Measurements from ENCODE around the gene PRELP.

The PRELP gene

DNA sequence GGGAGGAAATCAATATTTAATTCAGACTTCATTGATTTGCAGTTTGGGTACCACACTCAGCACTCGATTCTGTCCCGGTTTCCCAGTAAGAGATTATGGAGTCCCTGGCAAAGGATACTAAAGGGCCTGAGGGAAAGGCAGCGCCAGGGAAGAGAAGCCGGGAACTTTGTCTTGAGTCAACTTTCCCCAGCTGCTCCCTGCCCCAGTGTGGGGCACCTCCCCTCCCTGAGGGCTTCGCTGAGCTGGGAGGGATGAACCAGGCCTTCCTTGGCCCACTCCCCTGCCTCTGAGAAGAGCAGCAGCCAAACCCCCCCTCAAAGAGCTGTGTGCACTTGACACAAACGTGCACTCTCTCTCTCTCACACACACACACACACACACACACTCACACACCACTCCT is 51.0 kb downstream of the PRELP start:
- no peak for DNase-seq

DNA sequence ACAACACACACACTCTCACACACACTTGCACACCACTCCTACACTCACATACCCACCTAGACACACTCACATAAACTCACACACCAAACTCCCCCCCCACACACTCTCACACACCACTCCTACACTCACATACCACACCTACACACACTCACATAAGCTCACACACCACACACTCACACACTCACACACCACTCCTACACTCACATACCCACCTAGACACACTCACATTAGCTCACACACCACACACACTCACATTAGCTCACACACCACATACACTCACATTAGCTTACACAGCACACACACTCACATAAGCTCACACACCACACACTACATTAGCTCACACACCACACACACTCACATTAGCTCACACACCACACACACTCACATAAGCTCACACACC is 51.4 kb downstream of the PRELP start:
- DNase-seq = no peak

DNA sequence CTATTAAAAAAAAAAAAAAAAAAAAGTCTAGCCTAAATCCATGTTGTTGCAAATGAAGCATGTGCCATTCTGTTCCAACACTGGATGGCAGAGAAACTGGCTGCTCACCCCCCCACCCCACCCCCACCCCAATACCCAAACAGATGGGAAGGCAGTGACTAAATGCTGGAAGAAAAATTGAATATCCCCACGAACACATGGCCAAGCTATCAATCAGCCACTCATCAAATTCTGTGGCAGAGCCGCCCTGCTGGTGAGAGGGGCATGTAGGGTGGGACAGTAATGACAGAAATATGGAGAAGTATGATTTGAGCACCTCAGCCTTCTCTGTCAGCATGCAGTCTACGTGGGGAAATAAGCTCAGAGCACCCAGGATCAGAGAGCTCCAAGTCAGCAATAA is 52.5 kb downstream of the PRELP start:
- DNase-seq = no peak

DNA sequence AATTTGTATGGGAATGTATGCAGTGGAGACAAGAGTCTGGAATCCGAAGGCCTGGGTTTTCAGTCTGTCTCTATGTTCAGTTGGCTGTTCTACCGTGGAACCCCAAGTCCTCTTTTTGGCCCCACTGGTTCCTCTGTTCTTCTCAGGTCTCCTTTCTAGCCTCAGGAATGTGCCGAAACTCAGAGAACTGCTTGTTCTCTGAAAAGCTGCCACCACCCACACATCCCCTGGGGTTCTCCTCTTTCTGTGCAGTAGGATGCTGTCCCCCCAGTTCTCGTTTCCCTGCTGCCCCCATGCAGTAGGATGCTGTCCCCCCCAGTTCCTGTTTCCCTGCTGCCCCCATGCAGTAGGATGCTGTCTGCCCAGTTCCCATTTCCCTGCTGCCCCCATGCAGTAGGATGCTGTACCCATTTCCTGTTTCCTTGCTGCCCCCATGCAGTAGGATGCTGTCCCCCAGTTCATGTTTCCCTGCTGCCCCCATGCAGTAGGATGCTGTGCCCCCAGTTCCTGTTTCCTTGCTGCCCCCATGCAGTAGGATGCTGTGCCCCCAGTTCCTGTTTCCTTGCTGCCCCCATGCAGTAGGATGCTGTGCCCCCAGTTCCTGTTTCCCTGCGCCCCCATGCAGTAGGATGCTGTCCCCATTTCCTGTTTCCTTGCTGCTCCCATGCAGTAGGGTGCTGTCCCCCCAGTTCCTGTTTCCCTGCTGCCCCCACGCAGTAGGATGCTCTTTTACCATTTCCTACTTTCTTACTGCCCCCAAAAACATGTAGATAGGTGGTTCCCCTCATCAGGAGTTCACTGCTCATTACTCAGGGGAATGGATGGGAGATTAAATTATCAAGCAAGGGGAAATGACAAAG is 53.6 kb downstream of the PRELP start:
- no peak for DNase-seq

DNA sequence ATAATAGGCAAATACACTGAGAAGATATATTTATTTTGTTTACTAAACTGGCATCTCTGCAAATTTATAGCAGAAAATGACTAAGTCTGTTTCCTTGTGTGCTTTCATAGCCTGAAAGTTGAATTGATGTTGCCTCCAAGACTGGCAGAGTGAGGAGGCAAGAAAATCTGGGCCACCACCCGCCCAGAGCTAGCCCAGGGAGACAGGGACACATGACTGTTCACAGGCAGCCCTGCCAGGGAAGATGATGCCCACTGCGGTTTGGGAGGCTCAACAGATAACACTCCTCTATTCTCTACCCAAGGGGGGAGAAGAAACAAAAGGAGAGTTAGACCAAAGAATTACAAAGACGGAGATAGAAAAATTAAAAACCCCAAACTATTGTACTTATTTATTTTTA is 55.5 kb downstream of the PRELP start:
- no peak for DNase-seq

DNA sequence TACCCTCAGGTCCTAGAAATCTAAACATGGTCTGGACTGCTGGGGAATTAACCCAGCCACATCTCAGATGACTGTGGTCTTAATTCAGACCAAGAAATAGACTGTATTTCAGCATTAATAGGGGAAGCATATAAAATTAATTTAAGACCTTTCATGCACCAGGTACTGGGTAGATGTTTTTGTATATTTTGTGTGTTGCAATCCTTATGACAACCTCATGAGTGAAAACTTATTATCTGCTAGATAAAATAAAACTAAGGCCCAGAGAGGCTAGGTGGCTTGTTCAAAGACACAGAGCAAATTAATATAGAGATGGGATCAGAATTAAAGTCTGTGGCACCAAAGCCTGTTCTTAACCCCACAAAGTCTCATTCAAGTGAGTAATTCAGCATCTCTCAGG is 58.4 kb downstream of the PRELP start:
- no peak for DNase-seq

DNA sequence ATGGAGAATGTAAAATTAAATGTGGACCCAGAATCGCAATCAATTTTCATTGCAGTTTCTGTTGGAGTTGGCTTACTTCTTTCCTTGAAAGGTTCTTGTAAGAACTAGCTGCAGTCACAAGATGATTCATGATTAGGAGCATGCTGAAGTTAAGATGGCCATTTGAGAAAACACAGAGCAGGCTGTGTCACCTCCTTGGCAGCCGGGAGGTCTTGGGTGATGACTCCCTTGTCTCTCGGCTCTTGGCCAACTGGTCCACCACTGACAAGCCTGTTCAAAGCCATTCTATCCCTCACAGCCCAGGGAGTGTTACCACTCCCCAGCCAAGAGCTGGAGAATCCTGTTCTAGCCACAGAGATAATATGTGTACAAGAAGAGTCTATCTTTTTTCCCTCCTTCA is 58.9 kb downstream of the PRELP start:
- DNase-seq = no peak

DNA sequence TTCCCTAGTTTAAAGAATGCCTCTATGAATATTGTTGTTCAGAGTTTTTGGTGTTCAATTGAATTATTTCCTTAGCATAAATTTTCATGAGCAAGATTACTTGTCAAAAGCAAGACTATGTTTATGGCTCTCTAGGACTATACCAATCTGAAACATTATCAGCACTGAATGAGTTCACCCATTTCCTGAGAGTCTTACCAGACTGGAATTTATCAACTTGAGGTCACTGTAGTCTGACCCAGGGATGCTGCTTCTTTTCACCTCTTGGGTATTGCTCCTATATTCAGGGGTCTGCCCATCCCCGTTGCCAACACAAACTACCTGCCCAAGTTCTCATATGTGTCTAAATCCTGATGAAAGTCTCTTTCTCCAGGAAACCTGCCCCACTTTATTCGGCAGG is 61.0 kb downstream of the PRELP start:
- DNase-seq = no peak

DNA sequence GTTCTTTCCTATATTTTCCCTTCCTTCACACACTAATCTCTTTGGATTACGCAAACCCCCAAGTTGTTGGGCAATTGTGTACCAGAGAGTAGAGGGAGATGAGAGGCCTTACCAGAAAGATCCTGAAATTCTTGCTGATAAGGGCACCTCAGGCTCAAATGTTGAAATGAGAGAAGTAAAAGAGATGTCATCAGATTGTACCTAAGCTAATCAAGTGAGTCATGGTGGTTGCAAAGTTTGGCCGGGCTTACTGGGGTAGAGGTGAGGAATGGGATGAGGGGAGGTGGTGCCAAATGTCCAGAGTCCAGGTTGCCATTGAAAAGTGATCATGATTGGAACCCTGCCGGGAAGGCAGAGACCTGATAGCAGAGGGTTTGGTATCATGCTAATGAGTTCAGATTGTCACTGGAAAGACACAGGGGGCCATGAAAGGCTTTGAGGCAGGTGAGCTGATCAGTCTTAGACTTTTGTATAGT is 61.4 kb downstream of the PRELP start:
- DNase-seq = no peak

DNA sequence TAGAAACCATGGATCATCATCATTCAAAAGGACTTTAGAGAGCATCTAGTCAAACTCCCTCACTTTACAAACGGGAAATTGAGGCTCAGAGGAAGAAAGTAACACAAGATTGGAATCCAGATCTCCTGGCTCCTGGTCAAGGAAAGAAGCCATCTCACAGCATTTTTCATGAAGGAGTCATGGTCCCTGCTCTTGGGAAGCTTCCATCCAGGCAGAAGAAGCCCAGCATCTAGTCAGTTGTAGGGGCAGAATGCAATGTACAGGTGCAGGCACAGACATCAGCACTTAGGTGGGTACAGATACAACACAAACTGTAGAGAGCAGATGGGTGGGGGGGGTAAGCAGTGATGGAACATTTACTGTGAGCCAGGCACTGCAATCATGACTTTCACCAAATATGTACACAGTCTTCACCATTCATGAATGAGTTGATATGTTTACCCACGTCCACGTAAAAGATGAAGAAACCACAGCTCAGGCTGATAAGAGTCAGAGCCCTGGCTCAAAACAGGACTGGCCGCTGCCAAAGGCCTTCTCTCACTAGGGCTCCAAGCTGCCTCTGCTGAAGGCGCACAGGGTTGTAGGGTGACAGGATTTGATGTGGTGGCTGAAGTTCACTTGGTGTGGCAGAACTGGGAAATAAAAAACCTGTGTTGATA is 62.3 kb downstream of the PRELP start:
- DNase-seq = peak in 1 of 5 experiments; percentile 32

DNA sequence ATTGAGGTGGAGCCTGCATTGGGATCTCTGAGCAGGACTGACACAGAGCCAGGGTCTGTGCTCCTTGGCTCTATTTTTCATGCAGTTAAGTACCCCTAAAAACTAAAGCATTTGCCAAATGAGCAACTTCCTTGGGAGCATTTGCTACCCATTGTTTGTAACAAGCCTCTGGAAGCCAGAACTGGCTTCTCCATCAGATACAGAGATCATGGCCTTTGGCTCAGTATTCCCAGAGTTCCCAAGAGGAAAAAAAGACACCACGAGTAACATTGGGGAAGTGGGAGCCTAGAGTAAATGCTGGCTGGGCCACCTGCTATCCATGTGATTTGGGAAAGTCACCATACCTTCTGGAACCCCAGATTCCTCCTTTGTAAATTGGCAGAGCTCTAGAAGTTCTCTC is 63.1 kb downstream of the PRELP start:
- DNase-seq = no peak

DNA sequence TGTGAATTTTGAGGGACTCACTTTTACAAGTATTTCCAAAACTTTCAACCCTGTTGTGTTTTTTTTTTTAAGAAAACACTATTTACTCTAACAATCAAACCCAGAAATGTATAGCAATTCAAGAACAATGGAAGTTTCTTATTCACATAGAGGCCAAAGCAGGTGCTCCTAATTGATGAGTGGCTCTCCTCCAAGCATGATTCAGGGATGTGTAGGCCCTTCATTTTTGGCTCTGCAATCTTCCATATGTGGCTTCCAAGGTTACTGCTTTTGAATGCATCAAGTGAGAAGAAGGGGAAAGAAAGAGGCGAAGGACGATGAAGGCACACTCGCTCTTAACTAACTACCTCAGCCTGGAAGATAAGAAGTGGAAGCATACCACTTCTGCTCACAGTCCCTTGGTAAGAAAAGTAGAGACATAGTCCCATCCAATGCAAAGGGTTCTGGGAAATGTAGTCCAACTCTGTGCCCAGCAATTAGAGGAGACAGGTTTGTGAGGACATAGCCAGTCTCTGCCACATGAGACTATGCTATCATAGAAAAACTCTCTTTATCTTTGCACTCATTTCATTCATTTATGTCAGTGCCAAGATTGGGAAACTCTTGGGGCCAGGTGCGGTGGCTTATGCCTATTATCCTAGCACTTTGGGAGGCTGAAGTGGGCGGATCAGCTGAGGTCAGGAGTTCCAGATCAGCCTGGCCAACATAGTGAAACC is 64.4 kb downstream of the PRELP start:
- no peak for DNase-seq

Data from T-helper 2 cell (primary cell).